HT1080 (cell line): ENCODE measurements around the gene THOC2. TPM values are rescaled to one million over a fixed set of nuclear protein-coding genes. Genes with fewer than 3 reads are reported as not detected.
"Not testable (repeated sequence)": the region's sequence is repeated elsewhere in the genome, so short reads cannot be mapped to it uniquely, and the experiment has no call there.

Experiments used
- DNase-seq: peaks from one replicate; pipeline ENCODE4 v3.0.0-alpha.2; 2015; ENCODE audit warnings: low read depth
- total RNA-seq: library from RNA; depleted of rRNA; stranded (reverse); fragments of >200 nt; shearing (Covaris generic); gene quantifications from 2 replicates; pipeline ENCODE4 v1.2.3, GENCODE V29; 2014

Gene THOC2
- total RNA-seq, 1 experiment from 2014 or later = 34.9 TPM

DNA sequence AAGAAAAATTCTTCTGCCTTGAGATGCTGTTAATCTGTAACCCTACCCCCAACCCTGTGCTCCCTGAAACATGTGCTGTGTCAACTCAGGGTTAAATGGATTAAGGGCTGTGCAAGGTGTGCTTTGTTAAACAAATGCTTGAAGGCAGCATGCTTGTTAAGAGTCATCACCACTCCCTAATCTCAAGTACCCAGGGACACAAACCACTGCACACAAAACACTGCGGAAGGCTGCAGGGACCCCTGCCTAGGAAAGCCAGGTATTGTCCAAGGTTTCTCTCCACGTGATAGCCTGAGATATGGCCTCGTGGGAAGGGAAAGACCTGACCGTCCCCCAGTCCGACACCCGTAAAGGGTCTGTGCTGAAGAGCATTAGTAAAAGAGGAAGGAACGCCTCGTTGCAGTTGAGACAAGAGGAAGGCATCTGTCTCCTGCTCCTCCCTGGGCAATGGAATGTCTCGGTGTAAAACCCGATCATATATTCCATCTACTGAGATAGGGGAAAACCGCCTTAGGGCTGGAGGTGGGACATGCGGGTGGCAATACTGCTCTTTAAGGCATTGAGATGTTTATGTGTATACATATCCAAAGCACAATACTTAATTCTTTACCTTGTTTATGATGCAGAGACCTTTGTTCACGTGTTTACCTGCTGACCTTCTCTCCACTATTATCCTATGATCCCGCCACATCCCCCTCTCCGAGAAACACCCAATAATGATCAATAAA is 53.0 kb downstream of the THOC2 start:
- DNase-seq = not testable (repeated sequence)

GRCh38 chrX:123675154-123675553 is 57.7 kb downstream of the THOC2 start:
- DNase-seq = no peak

DNA sequence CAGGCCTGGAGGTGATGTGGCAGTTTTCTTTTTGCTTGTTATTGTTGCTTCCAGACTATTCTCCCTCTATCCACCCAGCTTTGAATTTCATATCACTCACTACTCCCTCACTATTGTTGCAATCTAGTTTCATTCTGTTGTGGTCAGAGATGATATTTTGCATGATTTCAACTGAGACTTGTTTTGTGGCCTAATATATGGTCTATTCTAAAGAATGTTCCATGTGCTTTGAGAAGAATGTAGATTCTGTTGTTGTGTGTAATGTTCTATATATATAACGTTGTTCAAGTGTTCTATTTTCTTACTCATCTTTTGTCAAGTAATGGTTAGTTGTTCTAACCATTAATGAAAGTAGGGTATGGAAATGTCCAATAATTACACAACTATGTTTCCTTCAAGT is 59.0 kb downstream of the THOC2 start:
- no peak for DNase-seq

- no peak for DNase-seq
Observed at GRCh38 chrX:123665197-123665596, 67.7 kb downstream of the THOC2 start.

DNA sequence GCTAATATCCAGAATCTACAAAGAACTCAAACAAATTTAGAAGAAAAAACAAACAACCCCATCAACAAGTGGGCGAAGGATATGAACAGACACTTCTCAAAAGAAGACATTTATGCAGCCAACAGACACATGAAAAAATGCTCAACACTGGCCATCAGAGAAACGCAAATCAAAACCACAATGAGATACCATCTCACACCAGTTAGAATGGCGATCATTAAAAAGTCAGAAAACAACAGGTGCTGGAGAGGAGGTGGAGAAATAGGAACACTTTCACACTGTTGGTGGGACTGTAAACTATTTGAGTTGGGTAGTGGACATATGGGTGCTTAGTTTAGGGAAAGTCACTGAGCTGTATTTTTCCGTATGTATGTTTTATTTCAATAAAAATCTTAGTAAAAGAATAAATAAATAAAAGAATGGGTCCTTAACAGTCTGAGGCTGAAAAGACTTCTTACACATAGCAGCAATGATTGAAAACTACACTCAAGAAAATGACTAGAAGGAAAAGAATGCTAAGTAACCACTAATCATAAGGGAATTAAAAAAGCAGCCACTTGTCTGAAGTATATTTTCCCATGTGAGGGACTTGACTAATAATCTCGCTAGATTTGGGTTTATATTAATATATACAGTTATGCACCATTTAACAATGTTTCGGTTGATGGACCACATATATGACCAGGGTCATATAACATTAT is 68.2 kb downstream of the THOC2 start:
- DNase-seq = peak; percentile 0

DNA sequence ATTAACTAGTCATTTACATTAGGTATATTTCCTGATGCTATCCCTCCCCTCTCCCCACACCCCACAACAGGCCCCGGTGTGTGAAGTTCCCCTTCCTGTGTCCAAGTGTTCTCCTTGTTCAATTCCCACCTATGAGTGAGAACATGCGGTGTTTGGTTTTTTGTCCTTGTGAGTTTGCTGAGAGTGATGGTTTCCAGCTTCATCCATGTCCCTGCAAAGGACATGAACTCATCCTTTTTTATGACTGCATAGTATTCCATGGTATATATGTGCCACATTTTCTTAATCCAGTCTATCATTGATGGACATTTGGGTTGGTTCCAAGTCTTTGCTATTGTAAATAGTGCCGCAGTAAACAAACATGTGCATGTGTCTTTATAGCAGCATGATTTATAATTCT is 69.1 kb downstream of the THOC2 start:
- not testable (repeated sequence) for DNase-seq

- DNase-seq = not testable (repeated sequence)
Observed at GRCh38 chrX:123656507-123656906, 76.3 kb downstream of the THOC2 start.

DNA sequence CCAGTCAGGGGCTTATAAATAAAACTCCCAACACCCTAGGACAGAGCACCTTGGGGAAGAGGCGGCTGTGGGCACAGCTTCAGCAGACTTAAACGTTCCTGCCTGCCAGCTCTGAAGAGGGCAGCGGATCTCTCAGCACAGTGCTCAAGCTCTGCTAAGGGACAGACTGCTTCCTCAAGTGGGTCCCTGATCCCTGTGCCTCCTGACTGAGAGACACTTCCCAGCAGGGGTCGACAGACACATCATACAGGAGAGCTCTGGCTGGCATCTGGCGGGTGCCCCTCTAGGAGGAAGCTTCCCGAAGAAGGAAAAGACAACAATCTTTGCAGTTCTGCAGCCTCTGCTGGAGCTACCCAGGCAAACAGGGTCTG is 84.1 kb downstream of the THOC2 start:
- not testable (repeated sequence) for DNase-seq

GRCh38 chrX:123648028-123648810 is 84.6 kb downstream of the THOC2 start:
- DNase-seq = no peak

GRCh38 chrX:123647244-123647643 is 85.6 kb downstream of the THOC2 start:
- no peak for DNase-seq

- no peak for DNase-seq
Observed at GRCh38 chrX:123629502-123629901, 103.3 kb downstream of the THOC2 start.

- DNase-seq = peak; percentile 81
Observed at GRCh38 chrX:123626962-123627361, 105.9 kb downstream of the THOC2 start.

GRCh38 chrX:123625952-123626351 is 106.9 kb downstream of the THOC2 start:
- DNase-seq = no peak

DNA sequence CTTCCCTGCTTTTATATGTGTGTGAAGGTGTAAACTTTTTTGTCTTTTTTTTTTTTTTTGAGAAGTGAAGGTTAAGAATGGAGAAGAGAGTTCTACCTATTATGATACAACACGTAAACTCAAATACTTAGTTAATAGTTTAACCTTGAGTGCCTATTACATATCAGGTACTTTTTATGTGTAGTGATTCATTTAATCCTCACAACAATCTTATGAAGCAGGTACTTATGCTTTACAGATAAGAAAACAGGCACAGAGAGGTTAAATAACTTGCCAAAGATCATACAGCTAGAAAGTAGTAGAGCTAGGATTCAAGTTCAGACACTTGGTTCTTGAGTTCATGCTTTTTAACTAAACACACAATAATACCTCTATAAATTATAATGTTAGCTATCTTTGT is 107.4 kb downstream of the THOC2 start:
- no peak for DNase-seq

- DNase-seq = no peak
Observed at GRCh38 chrX:123617007-123617406, 115.8 kb downstream of the THOC2 start.

- no peak for DNase-seq
Observed at GRCh38 chrX:123610915-123611314, 121.9 kb downstream of the THOC2 start.

GRCh38 chrX:123607806-123608205 is 125.0 kb downstream of the THOC2 start:
- no peak for DNase-seq

DNA sequence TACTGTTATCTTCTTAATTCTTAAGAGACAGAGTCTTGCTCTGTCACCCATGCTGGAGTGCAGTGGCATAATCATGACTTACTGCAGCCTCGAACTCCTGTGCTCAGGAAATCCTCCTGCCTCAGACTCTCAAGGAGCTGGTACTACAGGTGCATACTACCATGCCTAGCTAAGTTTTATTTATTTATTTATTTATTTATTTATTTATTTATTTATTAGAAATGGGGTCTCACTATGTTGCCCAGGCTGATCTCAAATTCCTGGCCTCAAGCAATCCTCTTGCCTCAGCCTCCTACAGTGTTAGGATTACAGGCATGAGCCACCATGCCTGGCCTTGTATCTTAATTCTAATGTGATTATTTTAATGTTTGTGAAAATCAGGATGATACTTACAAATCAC is 125.6 kb downstream of the THOC2 start:
- no peak for DNase-seq

DNA sequence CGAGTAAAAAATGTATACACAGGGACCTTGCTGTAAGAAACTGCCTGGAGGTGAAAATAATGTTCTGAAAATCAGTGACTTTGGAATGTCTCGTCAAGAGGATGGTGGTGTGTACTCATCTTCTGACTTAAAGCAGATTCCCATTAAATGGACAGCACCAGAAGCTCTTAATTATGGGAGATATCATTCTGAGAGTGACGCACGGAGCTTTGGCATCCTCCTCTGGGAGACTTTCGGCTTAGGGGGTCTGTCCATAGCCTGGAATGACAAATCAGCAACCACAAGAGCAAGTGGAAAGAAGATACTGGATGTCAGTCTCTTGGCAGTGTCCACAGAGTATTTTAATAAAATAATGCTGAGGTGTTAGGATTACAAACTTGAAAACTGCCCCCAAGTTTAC is 129.4 kb downstream of the THOC2 start:
- no peak for DNase-seq

GRCh38 chrX:123601437-123601836 is 131.4 kb downstream of the THOC2 start:
- no peak for DNase-seq

GRCh38 chrX:123600181-123600580 is 132.7 kb downstream of the THOC2 start:
- no peak for DNase-seq

GRCh38 chrX:123590842-123591486 is 141.9 kb downstream of the THOC2 start:
- DNase-seq = no peak
